Upper lobe of left lung (tissue), 4 donors: ENCODE results near the gene ARHGAP35.

Experiments used
- POLR2A ChIP-seq, 4 donors: fragments of 450-650 bp; IDR thresholded peaks; one replicate each; pipeline ENCODE4 v1.5.1; 2016 to 2017; ENCODE audit warnings: antibody characterized with exemption in 4 of 4, mild to moderate bottlenecking in 2 of 4
- TF ChIP-seq, protein P1 (sequence below), 6 experiments: fragments of 450-650 bp in 4 of 6; fragments of 200-600 bp in 2 of 6; sonication (generic) in 2 of 6; IDR thresholded peaks; one replicate each; pipeline ENCODE4 v1.5.1; 2016 to 2019; ENCODE audit warnings: antibody characterized with exemption in 6 of 6

- no peak for TF ChIP-seq POLR2A (IDR thresholded peaks at IDR 0.05)
- TF ChIP-seq, protein P1, sequence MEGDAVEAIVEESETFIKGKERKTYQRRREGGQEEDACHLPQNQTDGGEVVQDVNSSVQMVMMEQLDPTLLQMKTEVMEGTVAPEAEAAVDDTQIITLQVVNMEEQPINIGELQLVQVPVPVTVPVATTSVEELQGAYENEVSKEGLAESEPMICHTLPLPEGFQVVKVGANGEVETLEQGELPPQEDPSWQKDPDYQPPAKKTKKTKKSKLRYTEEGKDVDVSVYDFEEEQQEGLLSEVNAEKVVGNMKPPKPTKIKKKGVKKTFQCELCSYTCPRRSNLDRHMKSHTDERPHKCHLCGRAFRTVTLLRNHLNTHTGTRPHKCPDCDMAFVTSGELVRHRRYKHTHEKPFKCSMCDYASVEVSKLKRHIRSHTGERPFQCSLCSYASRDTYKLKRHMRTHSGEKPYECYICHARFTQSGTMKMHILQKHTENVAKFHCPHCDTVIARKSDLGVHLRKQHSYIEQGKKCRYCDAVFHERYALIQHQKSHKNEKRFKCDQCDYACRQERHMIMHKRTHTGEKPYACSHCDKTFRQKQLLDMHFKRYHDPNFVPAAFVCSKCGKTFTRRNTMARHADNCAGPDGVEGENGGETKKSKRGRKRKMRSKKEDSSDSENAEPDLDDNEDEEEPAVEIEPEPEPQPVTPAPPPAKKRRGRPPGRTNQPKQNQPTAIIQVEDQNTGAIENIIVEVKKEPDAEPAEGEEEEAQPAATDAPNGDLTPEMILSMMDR (IDR thresholded peaks at IDR 0.05) = no peak
Observed at GRCh38 chr19:46872967-46873366, 12.2 kb downstream of the ARHGAP35 start.
